GM12891 (cell line): ENCODE data around the gene COIL.

Experiments
- POLR2A ChIP-seq: IDR thresholded peaks from 2 replicates; pipeline ENCODE4 v1.6.1; 2011; ENCODE audit warnings: low read depth, low read length, control low read depth
- POLR2AphosphoS5 ChIP-seq: IDR thresholded peaks from 2 replicates; pipeline ENCODE4 v1.6.1; 2011; ENCODE audit warnings: low read depth, low read length, control low read depth
- SPI1 ChIP-seq: IDR thresholded peaks from 2 replicates; pipeline ENCODE4 v1.6.1; 2011; ENCODE audit warnings: low read depth, low read length, control low read depth
- TAF1 ChIP-seq: IDR thresholded peaks from 2 replicates; pipeline ENCODE4 v1.6.1; 2011; ENCODE audit warnings: low read depth, low read length, control low read depth

DNA sequence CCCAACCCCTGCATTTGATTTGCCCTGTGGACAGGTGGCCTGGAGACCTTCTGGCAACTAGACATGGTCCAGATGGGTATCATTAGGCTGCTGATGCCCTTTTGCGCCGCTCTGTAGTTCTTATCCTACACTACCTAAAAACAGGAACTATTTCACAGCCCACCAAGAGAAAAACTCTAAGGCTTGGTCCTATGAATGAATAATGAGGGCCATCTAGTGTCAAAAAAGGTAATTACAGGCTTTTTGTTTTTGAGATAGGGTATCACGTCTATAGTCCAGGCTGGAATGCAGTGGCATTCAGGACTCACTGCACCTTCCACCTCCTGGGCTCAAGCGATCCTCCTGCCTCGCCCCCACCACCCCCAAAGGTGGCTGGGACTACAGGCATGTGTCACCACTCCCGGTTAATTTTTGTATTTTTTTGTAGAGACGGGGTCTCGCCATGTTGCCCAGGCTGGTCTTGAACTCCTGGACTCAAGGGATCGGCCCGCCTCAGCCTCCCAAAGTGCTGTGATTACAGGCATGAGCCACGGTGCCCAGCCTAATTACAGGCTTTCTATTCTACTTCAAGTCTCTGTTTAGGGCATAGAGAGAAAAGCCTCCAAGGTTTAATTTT lies 20.9 kb downstream of the COIL start:
- TF ChIP-seq SPI1 (no peak), POLR2AphosphoS5 (no peak), POLR2A (no peak), TAF1 (no peak)
